ENCODE measurements around the gene CEP70.
"Not testable (repeated sequence)": the region's sequence is repeated elsewhere in the genome, so short reads cannot be mapped to it uniquely, and the experiment has no call there.

CEP70 gene

GRCh38 chr3:138591392-138591791 is 2.7 kb downstream of the CEP70 start:
- no peak for DNase-seq

GRCh38 chr3:138588445-138588844 is 5.6 kb downstream of the CEP70 start:
- no peak for DNase-seq

- no peak for DNase-seq
These were observed 6.7 kb downstream of the CEP70 start for GRCh38 chr3:138587374-138587773.

GRCh38 chr3:138578961-138579574 is 15.0 kb downstream of the CEP70 start:
- no peak for DNase-seq

GRCh38 chr3:138578141-138578540 is 15.9 kb downstream of the CEP70 start:
- no peak for DNase-seq

- no peak for DNase-seq
These were observed 20.9 kb downstream of the CEP70 start for GRCh38 chr3:138573138-138573537.

GRCh38 chr3:138569624-138570023 is 24.4 kb downstream of the CEP70 start:
- not testable (repeated sequence) for DNase-seq

- no peak for DNase-seq
These were observed 25.0 kb downstream of the CEP70 start for GRCh38 chr3:138569090-138569489.

- DNase-seq: no peak
These were observed 26.7 kb downstream of the CEP70 start for GRCh38 chr3:138567403-138567802.

GRCh38 chr3:138566293-138566692 is 27.8 kb downstream of the CEP70 start:
- not testable (repeated sequence) for DNase-seq

- not testable (repeated sequence) for DNase-seq
These were observed 31.2 kb downstream of the CEP70 start for GRCh38 chr3:138562902-138563301.

GRCh38 chr3:138560501-138560900 is 33.6 kb downstream of the CEP70 start:
- no peak for DNase-seq

- no peak for DNase-seq
These were observed 34.9 kb downstream of the CEP70 start for GRCh38 chr3:138559134-138559533.

- DNase-seq: not testable (repeated sequence)
These were observed 39.3 kb downstream of the CEP70 start for GRCh38 chr3:138554775-138555174.

GRCh38 chr3:138550958-138551357 is 43.1 kb downstream of the CEP70 start:
- not testable (repeated sequence) for DNase-seq

GRCh38 chr3:138549179-138549977 is 44.7 kb downstream of the CEP70 start:
- DNase-seq: no peak

GRCh38 chr3:138547342-138547975 is 46.6 kb downstream of the CEP70 start:
- no peak for DNase-seq

- DNase-seq: no peak
These were observed 49.5 kb downstream of the CEP70 start for GRCh38 chr3:138544546-138544945.

- no peak for DNase-seq
These were observed 51.1 kb downstream of the CEP70 start for GRCh38 chr3:138542977-138543376.

- no peak for DNase-seq
These were observed 54.7 kb downstream of the CEP70 start for GRCh38 chr3:138539352-138539751.

GRCh38 chr3:138521445-138521844 is 72.6 kb downstream of the CEP70 start:
- DNase-seq: not testable (repeated sequence)

- DNase-seq: no peak
These were observed 80.8 kb downstream of the CEP70 start for GRCh38 chr3:138513090-138513843.

- no peak for DNase-seq
These were observed 82.1 kb downstream of the CEP70 start for GRCh38 chr3:138511945-138512344.
